NCI-H510A (cell line): ENCODE measurements around the gene TPBGL.

Experiments used
- DNase-seq: peaks from one replicate; lab custom pipeline; 2025; lab: John Stamatoyannopoulos, UW

Gene TPBGL

GRCh38 chr11:75212411-75212810 is 28.2 kb upstream of the TPBGL start:
- DNase-seq = no peak

GRCh38 chr11:75214411-75214821 is 26.2 kb upstream of the TPBGL start:
- no peak for DNase-seq

GRCh38 chr11:75214843-75215242 is 25.7 kb upstream of the TPBGL start:
- DNase-seq = no peak

- no peak for DNase-seq
Observed at GRCh38 chr11:75219869-75220268, 20.7 kb upstream of the TPBGL start.

GRCh38 chr11:75223954-75224643 is 16.5 kb upstream of the TPBGL start:
- no peak for DNase-seq

GRCh38 chr11:75225794-75226193 is 14.8 kb upstream of the TPBGL start:
- no peak for DNase-seq

- DNase-seq = no peak
Observed at GRCh38 chr11:75229466-75229865, 11.1 kb upstream of the TPBGL start.

- DNase-seq = no peak
Observed at GRCh38 chr11:75230621-75231020, 10.0 kb upstream of the TPBGL start.

- no peak for DNase-seq
Observed at GRCh38 chr11:75233754-75234172, 6.8 kb upstream of the TPBGL start.

GRCh38 chr11:75236062-75236461 is 4.5 kb upstream of the TPBGL start:
- DNase-seq = no peak

- no peak for DNase-seq
Observed at GRCh38 chr11:75237050-75237449, 3.5 kb upstream of the TPBGL start.

- no peak for DNase-seq
Observed at GRCh38 chr11:75238595-75239440, 1.8 kb upstream of the TPBGL start.

- DNase-seq = no peak
Observed at GRCh38 chr11:75239531-75240290, 863 bp upstream of the TPBGL start.

GRCh38 chr11:75241036-75241905 is 697 bp downstream of the TPBGL start:
- peak; percentile 70 for DNase-seq

GRCh38 chr11:75241906-75242644 is 1.5 kb downstream of the TPBGL start:
- no peak for DNase-seq

- no peak for DNase-seq
Observed at GRCh38 chr11:75242722-75243600, 2.4 kb downstream of the TPBGL start.

- no peak for DNase-seq
Observed at GRCh38 chr11:75244052-75244814, 3.7 kb downstream of the TPBGL start.

GRCh38 chr11:75245356-75246005 is 4.9 kb downstream of the TPBGL start:
- no peak for DNase-seq
